Mammary epithelial cell (primary cell): Measurements from ENCODE around the gene XAB2.

Experiments used
- EZH2 ChIP-seq: IDR thresholded peaks from 2 replicates; pipeline ENCODE4 v1.6.1; 2012; ENCODE audit warnings: low read length, inconsistent platforms, borderline replicate concordance
- TF ChIP-seq, protein P1 (sequence below), 2 donors: IDR thresholded peaks in 1 of 2; conservative IDR thresholded peaks in 1 of 2; 2 replicates each; pipeline ENCODE4 v1.5.1; 2011 to 2012; ENCODE audit warnings: inconsistent platforms in 2 of 2, low read length in 2 of 2, mild to moderate bottlenecking in 2 of 2, control low read depth in 1 of 2, low read depth in 1 of 2; ENCODE audit not compliant: insufficient read depth in 1 of 2; ENCODE audit errors: extremely low read depth in 1 of 2

DNA sequence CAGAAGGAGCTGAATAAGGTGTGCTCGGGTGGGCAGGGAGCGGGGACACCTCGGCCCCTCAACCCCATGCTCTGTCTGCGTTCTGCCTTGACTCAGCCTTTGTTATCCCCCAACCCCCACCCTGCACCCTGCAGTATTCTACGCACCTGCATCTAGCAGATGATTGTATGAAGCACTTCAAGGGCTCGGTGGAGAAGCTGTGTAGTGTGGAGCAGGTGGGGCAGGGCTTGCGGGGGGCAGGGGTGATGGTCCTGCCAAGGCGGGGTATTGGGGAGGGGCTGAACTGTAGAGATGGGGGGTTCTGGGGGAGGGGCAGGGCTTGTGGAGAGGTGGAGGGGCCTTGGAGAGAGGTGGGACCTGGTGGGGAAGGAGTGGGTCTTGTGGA is 13.7 kb upstream of the XAB2 start:
- TF ChIP-seq, protein P1, sequence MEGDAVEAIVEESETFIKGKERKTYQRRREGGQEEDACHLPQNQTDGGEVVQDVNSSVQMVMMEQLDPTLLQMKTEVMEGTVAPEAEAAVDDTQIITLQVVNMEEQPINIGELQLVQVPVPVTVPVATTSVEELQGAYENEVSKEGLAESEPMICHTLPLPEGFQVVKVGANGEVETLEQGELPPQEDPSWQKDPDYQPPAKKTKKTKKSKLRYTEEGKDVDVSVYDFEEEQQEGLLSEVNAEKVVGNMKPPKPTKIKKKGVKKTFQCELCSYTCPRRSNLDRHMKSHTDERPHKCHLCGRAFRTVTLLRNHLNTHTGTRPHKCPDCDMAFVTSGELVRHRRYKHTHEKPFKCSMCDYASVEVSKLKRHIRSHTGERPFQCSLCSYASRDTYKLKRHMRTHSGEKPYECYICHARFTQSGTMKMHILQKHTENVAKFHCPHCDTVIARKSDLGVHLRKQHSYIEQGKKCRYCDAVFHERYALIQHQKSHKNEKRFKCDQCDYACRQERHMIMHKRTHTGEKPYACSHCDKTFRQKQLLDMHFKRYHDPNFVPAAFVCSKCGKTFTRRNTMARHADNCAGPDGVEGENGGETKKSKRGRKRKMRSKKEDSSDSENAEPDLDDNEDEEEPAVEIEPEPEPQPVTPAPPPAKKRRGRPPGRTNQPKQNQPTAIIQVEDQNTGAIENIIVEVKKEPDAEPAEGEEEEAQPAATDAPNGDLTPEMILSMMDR (conservative IDR thresholded peaks at IDR 0.05 in 1 of 2, IDR thresholded peaks at IDR 0.05 in 1 of 2; ENCODE audit: extremely low read depth in 1 of 2, insufficient read depth in 1 of 2, low read depth in 1 of 2, low read length in 2 of 2) = no peak
- TF ChIP-seq EZH2 = no peak
